ENCODE measurements around the gene PRDM10.
"Not testable (repeated sequence)": the region's sequence is repeated elsewhere in the genome, so short reads cannot be mapped to it uniquely, and the experiment has no call there.

Gene PRDM10

GRCh38 chr11:129973809-129974208 lies 28.8 kb downstream of the PRDM10 start:
- no peak for DNase-seq

- DNase-seq, result no peak
Measured at GRCh38 chr11:129973068-129973467, 29.6 kb downstream of the PRDM10 start.

- DNase-seq, result no peak
Measured at GRCh38 chr11:129972611-129973010, 30.0 kb downstream of the PRDM10 start.

GRCh38 chr11:129971856-129972255 lies 30.8 kb downstream of the PRDM10 start:
- DNase-seq, result not testable (repeated sequence)

GRCh38 chr11:129969920-129970319 lies 32.7 kb downstream of the PRDM10 start:
- no peak for DNase-seq

- DNase-seq, result no peak
Measured at GRCh38 chr11:129968591-129969419, 33.8 kb downstream of the PRDM10 start.

GRCh38 chr11:129967996-129968395 lies 34.6 kb downstream of the PRDM10 start:
- no peak for DNase-seq

- no peak for DNase-seq
Measured at GRCh38 chr11:129965248-129965647, 37.4 kb downstream of the PRDM10 start.

- no peak for DNase-seq
Measured at GRCh38 chr11:129960216-129961214, 42.1 kb downstream of the PRDM10 start.

- no peak for DNase-seq
Measured at GRCh38 chr11:129959687-129960086, 42.9 kb downstream of the PRDM10 start.

- no peak for DNase-seq
Measured at GRCh38 chr11:129955282-129955681, 47.4 kb downstream of the PRDM10 start.

GRCh38 chr11:129954703-129955102 lies 47.9 kb downstream of the PRDM10 start:
- not testable (repeated sequence) for DNase-seq

- no peak for DNase-seq
Measured at GRCh38 chr11:129951866-129952262, 50.8 kb downstream of the PRDM10 start.

- no peak for DNase-seq
Measured at GRCh38 chr11:129951201-129951865, 51.3 kb downstream of the PRDM10 start.

- no peak for DNase-seq
Measured at GRCh38 chr11:129950101-129951091, 52.2 kb downstream of the PRDM10 start.

- DNase-seq, result no peak
Measured at GRCh38 chr11:129948926-129949466, 53.6 kb downstream of the PRDM10 start.

- no peak for DNase-seq
Measured at GRCh38 chr11:129947474-129947873, 55.2 kb downstream of the PRDM10 start.

GRCh38 chr11:129946965-129947364 lies 55.7 kb downstream of the PRDM10 start:
- no peak for DNase-seq

GRCh38 chr11:129946256-129946655 lies 56.4 kb downstream of the PRDM10 start:
- DNase-seq, result no peak

GRCh38 chr11:129945373-129945772 lies 57.3 kb downstream of the PRDM10 start:
- no peak for DNase-seq

- no peak for DNase-seq
Measured at GRCh38 chr11:129944696-129945095, 57.9 kb downstream of the PRDM10 start.

Data from effector CD8-positive, alpha-beta T cell (primary cell).